Natural killer cell (primary cell): Measurements from ENCODE around the gene CHST11. TPM values are rescaled to one million over a fixed set of nuclear protein-coding genes. Genes with fewer than 3 reads are reported as not detected.

Experiments
- ATAC-seq, 3 donors: fragments of 150-1000 bp in 2 of 3; fragments of 200-7000 bp in 1 of 3; cut with Tn5 transposase; 1 replicate in 1 of 3; 2 replicates in 2 of 3; pipeline ENCODE4 v1.10.0; 2021; ENCODE audit warnings: mild to moderate bottlenecking in 2 of 3, moderate library complexity in 2 of 3
- DNase-seq, 2 donors: peaks; one replicate each; pipeline versions ENCODE4 v3.0.0 to v3.0.0-alpha.2; 2013 to 2021; ENCODE audit warnings: mixed read lengths in 1 of 2
- H3K27ac ChIP-seq: one replicate; pipeline ENCODE4 v1.5.1; 2013; ENCODE audit warnings: mild to moderate bottlenecking, low read length
- H3K27me3 ChIP-seq: one replicate; pipeline ENCODE4 v1.6.1; 2013; ENCODE audit warnings: low read length; ENCODE audit not compliant: control insufficient read depth, insufficient read depth
- H3K36me3 ChIP-seq: one replicate; pipeline ENCODE4 v1.6.1; 2013; ENCODE audit warnings: low read length; ENCODE audit not compliant: control insufficient read depth, insufficient read depth
- H3K4me1 ChIP-seq: one replicate; pipeline ENCODE4 v1.6.1; 2013; ENCODE audit warnings: low read length; ENCODE audit not compliant: control insufficient read depth, insufficient read depth
- H3K4me3 ChIP-seq: one replicate; pipeline ENCODE4 v1.5.1; 2013; ENCODE audit warnings: low read length
- H3K9me3 ChIP-seq: one replicate; pipeline ENCODE4 v1.6.1; 2013; ENCODE audit warnings: low read length; ENCODE audit not compliant: control insufficient read depth, insufficient read depth
- H3K27ac Mint-ChIP-seq, 2 donors: one replicate each; pipeline ENCODE4 v1.8.0; 2022; ENCODE audit warnings: mild to moderate bottlenecking in 2 of 2, mixed read lengths in 2 of 2, moderate library complexity in 1 of 2
- H3K27me3 Mint-ChIP-seq, 2 donors: one replicate each; pipeline ENCODE4 v1.8.0; 2022; ENCODE audit warnings: low read depth in 2 of 2, mixed read lengths in 2 of 2
- H3K36me3 Mint-ChIP-seq: one replicate; pipeline ENCODE4 v1.8.0; 2022; ENCODE audit warnings: mixed read lengths
- H3K4me1 Mint-ChIP-seq, 2 donors: one replicate each; pipeline ENCODE4 v1.8.0; 2022; ENCODE audit warnings: mixed read lengths in 2 of 2
- H3K4me3 Mint-ChIP-seq: one replicate; pipeline ENCODE4 v1.8.0; 2022; ENCODE audit warnings: mild to moderate bottlenecking, moderate library complexity, mixed read lengths
- H3K9me3 Mint-ChIP-seq, 2 donors: one replicate each; pipeline ENCODE4 v1.8.0; 2022; ENCODE audit warnings: mixed read lengths in 2 of 2
- CTCF ChIP-seq: fragments of 200-600 bp; IDR thresholded peaks from one replicate; pipeline ENCODE4 v1.8.0; 2022; ENCODE audit warnings: antibody characterized with exemption
- WGBS: methylation state at CpG from one replicate; pipeline ENCODE4 v1.1.7; 2013; ENCODE audit warnings: missing lambda C conversion rate; ENCODE audit not compliant: insufficient coverage; 5-methylcytosine and 5-hydroxymethylcytosine counted together
- intact Hi-C: fragments of 100-400 bp; cut with micrococcal nuclease; formaldehyde crosslinking; loops from one replicate; pipeline ENCODE4 v1.14.2; 2022
- total RNA-seq, 4 donors: library from RNA; stranded (reverse); fragments of 120-200 nt in 1 of 4; gene quantifications; one replicate each; pipeline versions ENCODE4 v1.2.3 to v1.2.4, GENCODE V29; 2013 to 2022

The CHST11 gene
- total RNA-seq, 3 donors from 2014 or later (not counting 1 experiment from before 2014, with no cell fraction given): 85.3 to 118 (median 96.1) TPM

GRCh38 chr12:104470521-104470920 lies 13.8 kb downstream of the CHST11 start:
- no peak overlapping the region for H3K4me3 Mint-ChIP-seq

GRCh38 chr12:104471336-104471735 lies 14.6 kb downstream of the CHST11 start:
- H3K27me3 ChIP-seq: no peaks in the 10 kb centered on the region
- no peak overlapping the region for H3K4me3 ChIP-seq
- Mint-ChIP-seq H3K4me3 (peak overlapping the region; percentile 22), H3K36me3 (no peaks in the 10 kb centered on the region), H3K4me1 (peaks cover 83 to 86% of the 10 kb centered on the region in 2 donors), H3K27me3 (no peaks in the 10 kb centered on the region), H3K9me3 (no peaks in the 10 kb centered on the region), H3K27ac (peak overlapping the region; percentile 91 to 93)
- H3K27ac ChIP-seq: no peak overlapping the region
- peaks cover 56% of the 10 kb centered on the region for H3K4me1 ChIP-seq
- ATAC-seq (no peak), DNase-seq (no peak)
- no peaks in the 10 kb centered on the region for H3K9me3 ChIP-seq
- H3K36me3 ChIP-seq: no peaks in the 10 kb centered on the region
- no peak for TF ChIP-seq CTCF
- intact Hi-C loops: no loop called here
- WGBS: 79% methylated on average over 2 of the region's 3 CpGs

More at GRCh38 chr12:104470521-104470920, 13.8 kb downstream of the CHST11 start:
- intact Hi-C loops: no loop called here
- Histone ChIP-seq H3K9me3 (no peaks in the 10 kb centered on the region), H3K4me1 (peaks cover 64% of the 10 kb centered on the region), H3K27me3 (no peaks in the 10 kb centered on the region), H3K4me3 (no peak overlapping the region), H3K27ac (no peak overlapping the region), H3K36me3 (no peaks in the 10 kb centered on the region)
- Mint-ChIP-seq H3K27me3 (no peaks in the 10 kb centered on the region), H3K9me3 (no peaks in the 10 kb centered on the region), H3K4me1 (peaks cover 86 to 88% of the 10 kb centered on the region in 2 donors), H3K36me3 (no peaks in the 10 kb centered on the region), H3K27ac (peak overlapping the region; percentile 91 to 93)
- TF ChIP-seq CTCF: no peak
- DNase-seq (no peak), ATAC-seq (no peak)
- no CpG with 5 or more reads among the region's 1 CpG for WGBS

DNA sequence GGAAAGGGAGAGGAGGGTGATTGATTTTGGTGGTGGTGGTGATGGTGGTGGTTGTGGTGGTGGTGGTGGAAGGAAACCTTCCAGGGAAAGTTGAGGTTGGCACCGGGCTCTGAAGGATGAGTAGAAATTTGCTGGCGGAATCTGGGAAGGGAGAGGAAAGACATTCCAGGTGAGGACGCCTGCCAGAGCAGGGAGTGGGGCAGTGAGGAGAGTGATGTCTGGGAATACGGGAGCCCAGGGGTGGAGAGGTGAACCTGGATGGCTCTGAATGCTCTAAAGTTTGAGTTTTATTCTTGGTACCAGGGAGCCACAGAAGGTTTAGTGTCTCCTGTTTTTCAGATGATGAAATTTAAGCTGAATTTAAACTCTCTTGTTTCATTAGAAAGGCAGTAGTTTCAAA lies 16.0 kb downstream of the CHST11 start:
- no peaks in the 10 kb centered on the region for H3K9me3 ChIP-seq
- peaks cover 62% of the 10 kb centered on the region for H3K4me1 ChIP-seq
- ATAC-seq (no peak), DNase-seq (no peak)
- Mint-ChIP-seq H3K4me1 (peaks cover 83 to 86% of the 10 kb centered on the region in 2 donors), H3K36me3 (no peaks in the 10 kb centered on the region), H3K27ac (peak overlapping the region; percentile 91 to 93), H3K27me3 (no peaks in the 10 kb centered on the region), H3K9me3 (no peaks in the 10 kb centered on the region), H3K4me3 (peak overlapping the region; percentile 84)
- peak overlapping the region; percentile 62 for H3K27ac ChIP-seq
- H3K4me3 ChIP-seq: no peak overlapping the region
- intact Hi-C loops: loop anchor here (2.0 kb wide), 1 partner anchor 14 kb away; no protein-coding TSS in a partner anchor
- TF ChIP-seq CTCF: no peak
- 79% methylated on average over 4 of the region's 4 CpGs for WGBS
- no peaks in the 10 kb centered on the region for H3K27me3 ChIP-seq
- H3K36me3 ChIP-seq: no peaks in the 10 kb centered on the region
